Spleen (tissue), 7 donors: Measurements from ENCODE around the gene TCF7.

Source experiments
- POLR2A ChIP-seq, 3 donors: fragments of 450-650 bp; IDR thresholded peaks; one replicate each; pipeline ENCODE4 v1.5.1; 2017; ENCODE audit warnings: antibody characterized with exemption in 3 of 3, mild to moderate bottlenecking in 1 of 3
- POLR2AphosphoS5 ChIP-seq, 3 donors: sonication (generic); formaldehyde crosslinking; IDR thresholded peaks; one replicate each; pipeline ENCODE4 v1.5.1; 2017; ENCODE audit warnings: antibody characterized with exemption in 3 of 3
- TF ChIP-seq, protein P1 (sequence below), 11 experiments: fragments of 200-600 bp in 7 of 11; fragments of 450-650 bp in 4 of 11; sonication (generic) in 4 of 11; IDR thresholded peaks in 8 of 11; conservative IDR thresholded peaks in 3 of 11; 1 replicate in 7 of 11; 2 replicates in 4 of 11; pipeline versions ENCODE4 v1.4.0 to v1.8.0; 2016 to 2021; ENCODE audit warnings: antibody characterized with exemption in 11 of 11, inconsistent platforms in 4 of 11, mild to moderate bottlenecking in 1 of 11
- donor health status: DM: no; HTN: no; CAD: no; lungs with moderate emphysema.
- donor health status: DM: no; HTN: no; CAD: no.
- donor health status: DM: no; HTN: no; CAD: no.

DNA sequence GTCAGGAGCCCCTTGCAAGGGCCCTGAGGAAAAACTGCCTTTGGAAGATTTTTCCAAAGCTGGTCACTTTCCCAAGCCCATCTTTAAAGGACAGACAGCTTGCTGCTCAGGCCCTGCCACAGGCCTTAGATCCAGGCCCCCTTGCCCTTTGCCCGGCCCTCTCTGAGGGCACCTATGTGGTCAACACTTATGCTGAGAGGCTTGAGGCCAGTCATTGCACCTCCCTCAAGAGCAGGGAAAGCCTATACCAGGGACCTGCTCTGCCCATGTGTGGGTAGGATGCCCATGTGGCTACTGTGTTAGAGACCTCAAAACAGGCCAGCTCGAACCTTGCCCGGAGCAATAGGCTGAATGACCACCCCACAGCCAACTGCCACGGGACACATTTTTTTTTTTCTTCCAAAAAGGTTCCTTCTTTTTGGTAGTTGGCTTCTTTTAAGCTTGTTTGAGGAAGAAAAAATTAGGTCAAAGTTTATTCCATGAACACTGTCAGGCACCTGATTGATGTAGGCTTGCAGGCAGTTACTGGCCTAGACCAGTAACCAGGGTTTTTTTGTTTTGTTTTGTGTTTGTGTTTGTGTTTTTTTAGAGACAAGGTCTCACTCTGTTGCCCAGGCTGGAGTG lies 3.8 kb downstream of the TCF7 start:
- TF ChIP-seq, protein P1, sequence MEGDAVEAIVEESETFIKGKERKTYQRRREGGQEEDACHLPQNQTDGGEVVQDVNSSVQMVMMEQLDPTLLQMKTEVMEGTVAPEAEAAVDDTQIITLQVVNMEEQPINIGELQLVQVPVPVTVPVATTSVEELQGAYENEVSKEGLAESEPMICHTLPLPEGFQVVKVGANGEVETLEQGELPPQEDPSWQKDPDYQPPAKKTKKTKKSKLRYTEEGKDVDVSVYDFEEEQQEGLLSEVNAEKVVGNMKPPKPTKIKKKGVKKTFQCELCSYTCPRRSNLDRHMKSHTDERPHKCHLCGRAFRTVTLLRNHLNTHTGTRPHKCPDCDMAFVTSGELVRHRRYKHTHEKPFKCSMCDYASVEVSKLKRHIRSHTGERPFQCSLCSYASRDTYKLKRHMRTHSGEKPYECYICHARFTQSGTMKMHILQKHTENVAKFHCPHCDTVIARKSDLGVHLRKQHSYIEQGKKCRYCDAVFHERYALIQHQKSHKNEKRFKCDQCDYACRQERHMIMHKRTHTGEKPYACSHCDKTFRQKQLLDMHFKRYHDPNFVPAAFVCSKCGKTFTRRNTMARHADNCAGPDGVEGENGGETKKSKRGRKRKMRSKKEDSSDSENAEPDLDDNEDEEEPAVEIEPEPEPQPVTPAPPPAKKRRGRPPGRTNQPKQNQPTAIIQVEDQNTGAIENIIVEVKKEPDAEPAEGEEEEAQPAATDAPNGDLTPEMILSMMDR (IDR thresholded peaks at IDR 0.05 in 8 of 11, conservative IDR thresholded peaks at IDR 0.05 in 3 of 11): no peak
- no peak for TF ChIP-seq POLR2A (IDR thresholded peaks at IDR 0.05)
- TF ChIP-seq POLR2AphosphoS5 (IDR thresholded peaks at IDR 0.05): no peak
